ENCODE results near the gene TIMELESS. TPM values are rescaled to one million over a fixed set of nuclear protein-coding genes. Genes with fewer than 3 reads are reported as not detected.

Gene TIMELESS
- total and polyA plus RNA-seq, 9 of the 15 experiments (the other 6 are each of a cell fraction or from before 2014, with no cell fraction given) = 11.9 to 59.2 (median 35.8) TPM

GRCh38 chr12:56448860-56449621 lies at the start of gene TIMELESS (continued):
- TF ChIP-seq ZNF512 (tag; IDR thresholded peaks at IDR 0.05) (peak; percentile 63), SOX6 (IDR thresholded peaks at IDR 0.05) (peak; percentile 17; the same call in 1 of the 2 replicates), CLOCK (CRISPR knock-in tag; IDR thresholded peaks at IDR 0.05; ENCODE audit: borderline replicate concordance) (no peak), ZBTB7A (IDR thresholded peaks at IDR 0.05; ENCODE audit: borderline replicate concordance, control insufficient read depth, low read depth, low read length) (peak; percentile 62; the same call in 1 of the 2 replicates), GTF2F1 (IDR thresholded peaks at IDR 0.05; ENCODE audit: low read depth, low read length) (peak; percentile 35; the same call in 1 of the 2 replicates), ZNF766 (CRISPR knock-in tag; conservative IDR thresholded peaks at IDR 0.05) (peak; percentile 37; the same call in 1 of the 2 replicates), ZSCAN29 (IDR thresholded peaks at IDR 0.05) (peak; percentile 38; the same call in 1 of the 2 replicates), POLR2H (tag; IDR thresholded peaks at IDR 0.05; ENCODE audit: low read depth) (peak; percentile 91), BCLAF1 (IDR thresholded peaks at IDR 0.05; ENCODE audit: borderline replicate concordance in 1 of 2, control insufficient read depth in 1 of 2, low read depth in 2 of 2, low read length in 1 of 2) (no peak), DPF2 (IDR thresholded peaks at IDR 0.05) (no peak), SAP30 (IDR thresholded peaks at IDR 0.05; ENCODE audit: borderline replicate concordance, insufficient read depth, low read depth, low read length, poor library complexity, severe bottlenecking) (peak; percentile 94), ZC3H4 (CRISPR knock-in tag; IDR thresholded peaks at IDR 0.05; ENCODE audit: borderline replicate concordance) (no peak), MYBL2 (IDR thresholded peaks at IDR 0.05; ENCODE audit: low read depth) (no peak), MYBL2 (CRISPR knock-in tag; IDR thresholded peaks at IDR 0.05; ENCODE audit: borderline replicate concordance) (no peak), BACH1 (tag; IDR thresholded peaks at IDR 0.05) (no peak)
